Measurements from ENCODE around the gene SPAG9. TPM values are rescaled to one million over a fixed set of nuclear protein-coding genes. Genes with fewer than 3 reads are reported as not detected.

SPAG9 gene
- total and polyA plus RNA-seq, 8 donors, result 105 to 147 (median 116) TPM

DNA sequence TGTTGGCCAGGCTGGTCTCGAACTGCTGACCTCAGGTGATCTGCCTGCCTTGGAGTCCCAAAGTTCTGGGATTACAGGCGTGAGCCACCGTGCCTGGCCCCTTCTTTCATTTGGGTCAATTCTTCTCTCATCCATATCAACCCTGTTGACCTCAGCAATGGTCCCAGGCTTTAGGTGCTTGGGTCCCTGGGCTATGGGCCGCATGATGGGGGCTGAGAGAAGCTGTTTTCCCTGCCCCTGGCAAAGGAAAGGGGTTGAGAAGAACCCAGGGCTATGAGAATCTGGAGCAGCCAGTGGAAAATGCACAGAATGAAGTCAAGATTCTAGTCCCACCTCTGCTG lies 164.3 kb downstream of the SPAG9 start:
- no peak for ATAC-seq
- peaks cover 8 to 10% of the 10 kb centered on the region in 2 donors for H3K4me1 ChIP-seq
- intact Hi-C loops (cut with DNase I), result loop anchor here (5.0 to 10.0 kb wide), 4 partner anchors 104 to 412 kb away; partner anchors contain the start of gene SPATA20 (in 1 of the 2)
- no peaks in the 10 kb centered on the region for H3K9me3 ChIP-seq
- H3K27ac ChIP-seq, result no peak overlapping the region
- no peak overlapping the region for H3K4me3 ChIP-seq
- TF ChIP-seq CTCF (IDR thresholded peaks at IDR 0.05), result no peak
- H3K36me3 ChIP-seq, result peaks cover 0 to 12% of the 10 kb centered on the region in 2 donors
- H3K27me3 ChIP-seq, result no peaks in the 10 kb centered on the region
- DNase-seq, result no peak

GRCh38 chr17:50955667-50956120 lies 165.0 kb downstream of the SPAG9 start:
- H3K27ac ChIP-seq, result no peak overlapping the region
- no peaks in the 10 kb centered on the region for H3K9me3 ChIP-seq
- TF ChIP-seq CTCF (IDR thresholded peaks at IDR 0.05), result no peak
- no peaks in the 10 kb centered on the region for H3K27me3 ChIP-seq
- intact Hi-C loops (cut with DNase I), result loop anchor here (5.0 to 10.0 kb wide), 4 partner anchors 103 to 411 kb away; partner anchors contain the start of gene SPATA20 (in 1 of the 2)
- no peak overlapping the region for H3K4me3 ChIP-seq
- DNase-seq (no peak), ATAC-seq (no peak)
- H3K36me3 ChIP-seq, result peaks cover 0 to 12% of the 10 kb centered on the region in 2 donors
- peaks cover 8 to 17% of the 10 kb centered on the region in 2 donors for H3K4me1 ChIP-seq

DNA sequence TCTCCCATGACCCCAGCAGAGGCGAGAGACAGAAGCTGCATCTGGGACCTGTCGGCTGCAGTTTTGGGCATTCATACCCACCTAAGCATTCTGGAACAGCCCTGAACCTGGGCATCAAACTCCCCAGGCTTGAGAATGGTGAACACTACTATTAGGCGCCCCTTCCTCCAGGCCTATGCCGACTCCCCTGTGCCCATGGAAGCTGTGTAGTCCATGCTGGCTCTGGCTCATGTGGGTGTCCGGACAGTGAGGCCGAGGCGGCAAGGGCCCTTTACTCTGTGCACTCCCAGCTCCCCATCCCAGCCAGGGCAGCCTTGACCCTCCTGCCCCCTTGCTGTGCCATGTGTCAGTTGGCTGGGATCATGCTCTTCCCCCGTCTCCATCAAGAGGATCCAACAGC lies 165.5 kb downstream of the SPAG9 start:
- no peak for TF ChIP-seq CTCF (IDR thresholded peaks at IDR 0.05)
- DNase-seq, result no peak
- Histone ChIP-seq H3K27ac (no peak overlapping the region), H3K27me3 (no peaks in the 10 kb centered on the region), H3K9me3 (no peaks in the 10 kb centered on the region), H3K4me1 (peaks cover 12 to 22% of the 10 kb centered on the region in 2 donors), H3K4me3 (no peak overlapping the region), H3K36me3 (peaks cover 0 to 11% of the 10 kb centered on the region in 2 donors)
- intact Hi-C loops (cut with DNase I), result loop anchor here (5.0 to 10.0 kb wide), 4 partner anchors 103 to 410 kb away; partner anchors contain the start of gene SPATA20 (in 1 of the 2)
- ATAC-seq, result no peak

GRCh38 chr17:50954641-50955121 lies 166.0 kb downstream of the SPAG9 start:
- ATAC-seq (no peak), DNase-seq (no peak)
- intact Hi-C loops (cut with DNase I), result loop anchor here (5.0 to 10.0 kb wide), 4 partner anchors 102 to 410 kb away; partner anchors contain the start of gene SPATA20 (in 1 of the 2)
- H3K9me3 ChIP-seq, result no peaks in the 10 kb centered on the region
- TF ChIP-seq CTCF (IDR thresholded peaks at IDR 0.05), result no peak
- H3K4me3 ChIP-seq, result no peak overlapping the region
- H3K36me3 ChIP-seq, result peaks cover 0 to 6% of the 10 kb centered on the region in 2 donors
- H3K4me1 ChIP-seq, result peaks cover 17 to 27% of the 10 kb centered on the region in 2 donors
- no peaks in the 10 kb centered on the region for H3K27me3 ChIP-seq
- no peak overlapping the region for H3K27ac ChIP-seq

- intact Hi-C loops (cut with DNase I), result loop anchor here (10.0 kb wide), 3 partner anchors 109 to 409 kb away; partner anchors contain the start of gene SPATA20 (in 1 of the 2)
- peak; percentile 4 for ATAC-seq
- Histone ChIP-seq H3K9me3 (no peaks in the 10 kb centered on the region), H3K27ac (no peak overlapping the region), H3K27me3 (no peaks in the 10 kb centered on the region), H3K4me3 (no peak overlapping the region), H3K4me1 (peaks cover 20 to 33% of the 10 kb centered on the region in 2 donors), H3K36me3 (no peaks in the 10 kb centered on the region)
- peak in 1 of 4 donors; percentile 69 for DNase-seq
- TF ChIP-seq CTCF (IDR thresholded peaks at IDR 0.05), result no peak
Measured at GRCh38 chr17:50953831-50954601, 166.7 kb downstream of the SPAG9 start.
